HG03565 (cell line): ENCODE measurements around the gene C17orf113.
"Not testable (repeated sequence)": the region's sequence is repeated elsewhere in the genome, so short reads cannot be mapped to it uniquely, and the experiment has no call there.

Experiments
- ATAC-seq: cut with Tn5 transposase; IDR thresholded peaks from one replicate; pipeline ENCODE4 v1.9.1; 2021; ENCODE audit warnings: mild to moderate bottlenecking, moderate library complexity; ENCODE audit not compliant: unreplicated experiment

The C17orf113 gene

DNA sequence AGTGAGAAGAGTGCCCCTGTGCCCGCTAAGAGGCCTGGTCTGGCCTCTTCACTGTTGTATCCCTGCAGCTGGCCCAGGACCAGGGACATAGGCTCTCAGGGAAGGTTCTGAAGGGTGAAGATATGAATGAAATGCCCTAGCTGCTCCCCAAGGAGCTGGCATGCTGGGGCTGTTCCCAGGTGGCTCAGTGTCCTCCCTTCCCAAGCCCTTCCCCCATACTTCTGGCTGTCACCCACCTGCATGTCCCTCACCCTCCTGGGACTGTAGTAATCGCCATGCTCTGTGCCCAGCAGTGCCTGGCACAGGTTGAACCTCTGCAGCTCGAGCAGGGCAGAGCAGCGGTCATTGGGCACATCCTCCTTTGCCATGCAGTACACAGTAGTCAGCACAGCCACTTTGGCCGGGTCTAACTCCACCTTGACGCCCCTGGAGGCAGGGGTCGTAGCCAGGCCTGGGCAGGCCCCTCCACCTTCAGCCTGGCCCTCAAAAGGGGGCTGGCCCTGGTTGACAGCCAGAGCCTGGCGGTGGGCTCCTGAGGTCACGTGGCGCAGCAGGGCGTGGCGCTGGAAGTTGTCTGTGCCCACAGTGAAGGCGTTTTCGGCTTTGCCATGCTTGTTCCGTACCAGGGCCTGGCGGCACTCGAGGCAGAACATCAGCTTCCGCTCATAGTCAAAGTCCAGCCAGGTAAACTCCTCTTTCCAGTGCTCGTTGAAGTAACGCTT, 7.6 kb downstream of the C17orf113 start:
- ATAC-seq: no peak

DNA sequence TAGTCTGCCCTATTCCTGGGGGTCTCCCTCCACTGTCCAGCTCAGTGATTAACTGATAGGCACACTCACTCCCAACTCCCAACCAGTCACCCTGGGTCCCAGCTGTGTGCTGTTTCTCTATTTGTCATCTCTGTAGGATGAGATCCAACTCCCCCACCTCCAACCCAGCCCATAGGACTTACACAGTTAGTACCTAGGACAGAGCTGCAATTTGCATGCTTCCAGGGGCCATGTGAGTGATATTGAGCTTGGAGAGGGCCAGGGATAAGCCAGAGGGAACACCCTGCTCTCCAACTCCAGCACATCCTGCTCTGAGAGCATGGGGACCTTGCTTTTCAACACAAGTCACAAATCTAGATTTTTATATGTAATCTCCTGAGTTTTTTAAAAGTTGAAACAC, 8.8 kb downstream of the C17orf113 start:
- no peak for ATAC-seq

DNA sequence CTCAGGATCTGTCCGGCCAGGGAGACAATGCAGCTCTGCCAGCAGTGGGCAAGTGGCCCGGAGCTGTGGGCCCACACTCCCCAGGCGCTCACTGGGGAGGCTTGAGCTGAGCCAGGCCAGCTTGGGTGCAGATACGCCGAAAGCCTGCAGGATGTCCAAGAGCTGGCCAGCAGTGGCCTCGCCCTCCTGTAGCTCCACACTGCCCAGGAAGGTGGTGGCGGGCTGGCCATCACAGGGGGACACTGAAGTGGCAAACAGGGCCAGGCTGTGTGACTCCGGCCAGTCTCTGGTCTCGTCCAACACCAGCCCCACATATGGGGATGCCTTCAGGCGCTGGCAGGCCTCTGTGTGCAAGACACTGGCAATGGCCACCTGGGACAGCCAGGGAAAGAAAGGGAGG, 9.6 kb downstream of the C17orf113 start:
- no peak for ATAC-seq

DNA sequence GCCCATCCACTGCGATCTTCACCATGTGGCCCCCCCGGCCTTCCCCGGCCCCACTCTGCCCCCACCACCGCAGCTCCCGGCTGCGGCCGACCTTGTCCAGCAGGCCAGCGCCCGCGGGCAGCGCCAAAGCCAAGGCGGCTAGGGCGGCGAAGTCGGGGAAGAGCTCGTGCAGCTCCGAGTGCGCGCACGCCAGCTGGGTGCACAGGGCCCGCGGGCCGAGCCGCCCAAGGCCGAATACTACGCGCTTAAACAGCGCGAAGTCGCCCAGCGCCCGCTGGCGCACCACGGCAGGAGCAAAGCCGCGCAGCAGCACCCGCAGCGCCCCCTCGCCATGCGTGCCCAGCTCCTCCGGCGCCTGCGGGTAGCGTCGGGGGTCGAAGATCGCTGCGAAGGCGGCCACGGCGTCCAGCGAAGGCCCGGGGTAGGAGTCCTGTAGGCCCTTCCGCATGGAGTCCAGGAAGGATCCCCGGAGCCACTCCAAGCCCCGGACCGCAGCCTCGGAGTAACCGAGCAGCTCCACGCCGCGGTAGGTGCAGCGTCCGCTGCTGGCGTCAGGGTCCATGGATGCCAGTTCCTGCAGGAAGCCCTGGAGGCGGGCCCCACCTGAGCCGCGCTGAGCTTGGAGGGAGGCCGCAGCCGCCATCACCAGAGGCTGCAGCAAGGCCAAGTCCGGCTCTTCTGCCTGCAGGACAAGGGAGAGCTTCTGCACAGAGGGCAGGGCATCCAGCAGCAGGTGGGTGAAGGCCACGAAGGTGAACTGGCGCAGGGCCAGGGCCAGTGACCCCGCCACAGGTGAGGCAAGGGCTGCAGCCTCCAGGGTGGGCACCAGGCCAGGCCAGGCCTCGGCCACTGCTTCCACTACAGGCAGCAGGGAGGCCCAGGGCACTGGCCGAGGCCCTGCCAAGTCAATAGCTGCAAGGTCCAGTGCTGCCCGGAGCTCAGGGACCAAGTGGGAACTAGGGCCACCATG, 10.3 kb downstream of the C17orf113 start:
- no peak for ATAC-seq

DNA sequence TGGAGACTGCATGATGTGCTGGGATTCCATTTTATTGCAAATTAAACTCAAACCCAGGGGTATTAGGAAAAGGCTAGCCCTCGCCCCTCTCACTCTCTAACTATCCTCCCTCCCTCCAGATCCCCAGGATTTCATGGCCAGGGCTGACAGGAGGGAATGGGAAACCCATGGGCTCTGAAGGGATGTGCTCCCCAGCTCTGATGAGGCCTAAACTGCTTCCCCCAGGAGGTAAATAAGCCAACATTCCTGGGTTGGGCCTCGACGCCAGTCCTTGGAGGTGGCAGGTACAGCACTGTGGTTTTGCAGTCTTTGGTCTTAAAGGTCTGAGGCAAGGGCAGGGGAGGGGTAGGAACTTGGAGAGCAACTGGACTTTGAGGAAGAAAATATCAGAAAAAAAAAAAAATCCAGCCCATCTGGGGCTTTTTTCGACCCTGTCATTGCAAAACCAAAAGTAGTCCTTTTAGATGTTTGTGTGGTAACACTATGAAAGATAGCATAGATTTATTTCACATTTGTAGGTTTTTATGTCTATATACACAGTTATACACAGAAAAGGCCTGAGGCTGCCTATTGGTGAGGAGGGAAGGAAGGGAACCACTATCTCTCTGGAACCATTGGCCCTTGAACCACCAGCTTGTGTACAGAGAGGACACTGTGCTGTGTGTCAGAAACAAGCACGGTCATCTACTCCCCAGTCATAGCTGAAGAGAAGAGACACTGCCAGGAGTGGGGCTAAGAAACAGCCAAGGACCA, 12.0 kb downstream of the C17orf113 start:
- no peak for ATAC-seq

DNA sequence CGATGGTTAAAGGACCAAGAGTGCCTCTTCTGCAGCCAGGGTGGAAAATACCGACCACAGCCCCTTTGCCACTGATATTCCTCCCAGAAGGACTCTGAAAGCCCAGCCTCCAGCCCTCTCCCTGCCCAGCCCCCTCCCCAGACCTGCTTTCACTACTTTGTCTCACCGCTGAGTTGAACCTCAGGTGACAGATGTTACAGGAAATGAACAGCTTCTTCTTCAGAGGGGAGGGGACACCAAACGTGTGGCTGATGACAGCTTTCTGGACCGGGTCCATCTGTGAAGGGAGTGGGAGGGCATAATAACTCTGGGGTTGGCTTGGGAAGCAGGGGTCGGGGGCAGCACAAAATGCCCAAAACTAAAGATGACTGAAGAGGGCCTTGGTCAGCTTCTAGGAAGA, 16.3 kb downstream of the C17orf113 start:
- ATAC-seq: no peak

DNA sequence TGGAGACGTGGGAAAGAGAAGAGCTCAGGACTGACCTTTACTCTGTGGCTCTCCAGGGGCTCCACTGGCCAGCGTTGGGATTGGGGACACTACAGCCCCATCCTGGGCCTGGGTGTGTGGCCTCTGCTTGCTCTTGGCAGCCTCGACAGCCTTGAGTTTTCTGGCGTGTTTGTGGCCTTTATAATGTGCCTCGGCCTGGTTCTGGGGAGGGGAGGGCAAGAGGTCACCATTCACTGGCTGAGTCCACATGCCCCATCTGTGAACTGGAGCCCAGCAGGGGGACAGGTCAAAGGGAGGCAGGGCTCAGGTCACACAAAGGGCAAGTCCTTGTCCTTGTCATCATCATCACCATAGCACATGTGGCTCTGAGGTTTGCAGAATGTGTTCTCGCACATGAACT, 18.8 kb downstream of the C17orf113 start:
- ATAC-seq: no peak

DNA sequence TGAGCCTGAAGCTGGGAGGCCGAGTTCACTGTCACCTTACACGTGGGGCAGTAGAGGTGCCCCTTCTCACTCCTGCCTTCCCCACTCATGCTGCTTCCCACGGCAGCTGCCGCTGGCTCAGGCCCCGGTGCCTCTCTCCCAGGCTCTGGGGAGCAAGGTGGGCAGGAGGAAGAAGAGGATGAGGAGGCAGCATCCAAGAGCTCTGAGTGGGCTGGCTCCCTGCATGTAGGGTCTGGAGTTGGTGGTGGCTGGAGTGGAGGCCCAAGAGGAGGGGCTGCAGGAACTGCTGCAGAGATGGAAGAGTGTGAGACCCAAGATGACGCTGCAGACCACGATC, 21.6 kb downstream of the C17orf113 start:
- ATAC-seq: no peak

DNA sequence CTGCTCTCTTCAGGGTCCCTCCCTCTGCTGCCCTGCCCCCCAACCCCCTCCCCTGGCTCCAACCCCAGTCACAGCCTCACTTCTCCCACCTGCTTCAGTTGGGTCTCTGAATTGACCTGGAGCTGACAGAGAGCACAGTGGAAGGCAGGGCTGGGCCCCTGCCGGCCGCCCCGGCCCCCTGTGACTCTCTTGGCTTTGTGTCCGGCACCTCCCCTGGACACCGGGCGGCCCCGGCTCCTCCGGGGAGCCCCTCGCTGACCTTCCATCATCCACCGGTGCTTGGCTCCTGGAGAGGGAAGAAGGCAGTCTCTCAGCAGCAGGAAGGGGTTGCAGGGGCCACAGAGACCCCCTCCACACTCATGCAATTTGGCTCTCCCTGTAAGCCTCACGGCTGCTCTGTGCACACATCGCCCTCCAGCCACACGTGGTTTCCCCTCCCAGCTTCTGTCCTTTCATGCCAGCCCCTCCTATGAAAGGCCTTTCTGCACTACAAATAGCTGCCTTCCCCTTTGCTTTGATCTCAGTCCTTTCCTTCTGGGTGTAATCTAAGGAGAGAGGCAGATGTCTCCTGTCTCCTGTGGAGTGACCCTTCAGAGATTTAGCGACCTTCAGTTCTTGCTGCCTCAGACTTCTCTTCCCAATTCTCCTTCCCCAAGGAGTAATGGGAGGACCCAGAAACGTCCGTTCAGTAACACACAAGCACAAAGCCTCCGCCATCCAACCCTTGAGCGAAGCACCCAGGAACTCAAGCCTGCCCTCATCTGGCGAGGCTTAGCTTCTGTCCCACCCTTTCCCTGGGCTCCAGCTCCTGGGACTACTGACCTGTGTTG, 22.2 kb downstream of the C17orf113 start:
- ATAC-seq: no peak

DNA sequence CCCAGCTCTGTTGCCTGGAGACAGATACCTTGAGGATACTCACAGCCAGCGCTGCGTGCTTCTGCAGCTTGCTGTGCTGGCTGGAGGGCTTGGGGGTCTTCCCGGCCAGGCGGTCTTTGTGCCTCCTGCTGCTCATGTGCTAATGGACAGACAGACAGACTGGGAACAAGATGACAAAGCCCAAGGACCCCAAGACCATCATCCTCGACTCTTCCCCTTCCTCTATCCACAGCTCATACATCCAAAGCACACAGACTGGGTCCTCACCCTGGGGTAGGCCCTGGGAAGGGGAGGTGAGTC, 22.9 kb downstream of the C17orf113 start:
- ATAC-seq: no peak

DNA sequence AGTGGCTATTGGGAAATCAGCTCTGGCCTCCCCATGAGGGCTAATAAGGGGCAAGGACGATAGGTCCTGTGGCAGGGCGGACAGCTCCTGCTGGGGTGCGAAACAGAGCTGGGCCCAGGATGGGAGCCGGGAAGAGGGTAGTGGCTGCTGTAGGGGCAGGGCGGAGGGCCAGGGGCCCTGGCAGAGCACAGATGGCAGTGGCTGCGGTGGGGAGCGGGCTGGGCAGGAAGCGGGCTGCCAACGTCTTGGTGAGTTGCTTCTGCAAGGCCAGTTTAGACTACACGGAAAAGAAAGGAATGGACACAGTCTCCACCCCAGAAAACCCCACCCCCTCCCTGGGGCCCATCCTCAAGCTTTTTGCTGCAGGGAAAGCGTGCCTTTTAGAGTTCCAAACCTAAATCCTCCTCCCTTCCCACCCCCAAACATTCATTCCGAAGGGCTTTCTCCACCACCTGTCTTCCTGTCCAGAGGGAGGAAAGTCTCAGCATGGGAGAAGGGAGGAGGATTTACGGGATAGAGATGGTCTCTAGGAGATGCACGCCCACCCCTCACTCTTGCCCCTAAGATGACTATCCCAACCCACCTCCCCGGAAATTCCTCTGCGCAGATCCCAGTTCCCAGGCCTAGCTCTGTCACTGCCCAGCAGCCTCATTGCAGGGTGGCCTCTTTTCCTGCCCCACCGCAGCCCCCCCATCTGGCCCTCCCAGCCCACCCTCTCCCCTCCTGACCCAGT, 23.4 kb downstream of the C17orf113 start:
- no peak for ATAC-seq

DNA sequence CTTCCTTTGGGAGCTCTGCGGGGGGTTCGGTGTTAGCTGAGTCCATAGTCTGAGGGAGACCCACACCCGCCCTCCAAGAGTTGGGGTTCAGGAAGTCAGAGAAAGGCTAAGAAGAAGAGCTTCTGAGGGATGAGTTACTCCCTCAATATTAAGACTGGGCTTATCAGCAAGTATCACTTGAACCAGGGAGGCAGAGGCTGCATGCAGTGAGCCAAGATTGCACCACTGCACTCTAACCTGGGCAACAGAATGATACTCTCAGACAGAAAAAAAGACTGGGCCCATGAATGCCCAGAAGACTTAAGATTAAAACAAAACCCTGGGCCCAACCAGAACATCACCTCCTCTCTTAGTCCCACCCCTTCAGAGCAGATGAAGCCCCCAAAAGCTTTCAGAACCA, 24.5 kb downstream of the C17orf113 start:
- no peak for ATAC-seq

DNA sequence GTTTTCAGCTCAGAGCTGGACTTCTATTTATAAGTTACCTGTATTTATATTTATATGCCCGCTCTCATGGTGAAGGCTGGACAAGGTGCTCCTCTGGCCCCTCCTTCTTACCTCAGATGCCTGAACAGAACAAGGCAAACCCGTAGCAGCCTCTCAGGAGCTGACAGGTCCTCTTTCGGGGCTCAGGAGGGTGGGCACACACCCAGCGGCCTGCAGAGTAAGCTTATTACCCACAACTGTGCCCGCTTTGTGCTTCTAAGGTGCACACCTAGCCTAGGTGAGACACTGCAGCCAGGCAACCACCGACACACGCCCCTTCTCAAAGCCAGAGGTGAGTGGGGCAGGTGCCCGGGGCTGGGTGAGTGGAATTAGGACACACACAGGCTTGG, 25.2 kb downstream of the C17orf113 start:
- no peak for ATAC-seq

DNA sequence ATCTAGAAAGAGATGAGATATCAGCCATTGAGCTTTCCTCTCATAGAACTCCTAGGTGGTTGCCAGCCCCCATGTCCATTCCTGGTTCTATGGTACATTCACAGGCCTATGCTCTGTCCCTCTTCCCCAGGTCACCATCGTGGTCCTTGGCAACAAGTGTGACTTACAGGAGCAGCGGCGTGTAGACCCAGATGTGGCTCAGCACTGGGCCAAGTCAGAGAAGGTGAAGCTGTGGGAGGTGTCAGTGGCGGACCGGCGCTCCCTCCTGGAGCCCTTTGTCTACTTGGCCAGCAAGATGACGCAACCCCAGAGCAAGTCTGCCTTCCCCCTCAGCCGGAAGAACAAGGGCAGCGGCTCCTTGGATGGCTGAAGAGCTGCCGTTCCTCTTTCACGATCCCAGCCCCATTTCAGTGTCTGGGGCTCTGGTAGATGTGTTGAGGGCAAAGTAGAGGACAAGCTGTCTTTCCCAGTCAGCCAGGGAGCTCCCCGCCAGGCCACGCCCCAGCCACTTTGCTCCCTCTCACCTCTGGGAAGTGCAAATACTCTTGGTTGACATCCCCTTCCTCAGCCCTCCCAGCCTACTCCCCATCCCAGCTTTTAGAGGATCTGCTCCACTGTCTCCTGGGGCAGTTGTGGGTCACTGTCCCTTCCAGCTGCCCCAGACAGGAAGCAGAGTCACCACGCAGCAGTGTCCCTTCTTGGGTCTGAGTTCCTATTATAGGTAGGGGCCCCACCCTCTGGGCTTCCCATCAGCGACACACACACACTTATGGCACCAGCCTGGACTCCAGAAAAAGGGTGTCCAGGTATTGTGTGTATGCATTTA, 26.7 kb downstream of the C17orf113 start:
- ATAC-seq: no peak

DNA sequence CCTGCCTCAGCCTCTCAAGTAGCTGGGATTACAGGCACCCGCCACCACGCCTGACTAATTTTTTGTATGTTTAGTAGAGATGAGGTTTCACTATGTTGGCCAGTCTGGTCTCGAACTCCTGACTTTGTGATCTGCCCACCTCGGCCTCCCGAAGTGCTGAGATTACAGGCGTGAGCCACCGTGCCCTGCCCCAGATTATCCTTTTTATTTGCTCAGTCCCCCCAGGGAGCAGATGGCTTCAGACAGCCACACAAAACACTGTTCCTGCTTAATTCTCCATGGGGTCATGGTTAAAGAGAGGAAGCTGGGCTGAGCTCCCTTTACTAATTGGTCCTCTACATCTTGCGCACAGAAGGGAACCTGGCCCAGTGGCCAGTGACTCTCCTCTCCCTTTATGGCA, 29.6 kb downstream of the C17orf113 start:
- ATAC-seq: not testable (repeated sequence)

DNA sequence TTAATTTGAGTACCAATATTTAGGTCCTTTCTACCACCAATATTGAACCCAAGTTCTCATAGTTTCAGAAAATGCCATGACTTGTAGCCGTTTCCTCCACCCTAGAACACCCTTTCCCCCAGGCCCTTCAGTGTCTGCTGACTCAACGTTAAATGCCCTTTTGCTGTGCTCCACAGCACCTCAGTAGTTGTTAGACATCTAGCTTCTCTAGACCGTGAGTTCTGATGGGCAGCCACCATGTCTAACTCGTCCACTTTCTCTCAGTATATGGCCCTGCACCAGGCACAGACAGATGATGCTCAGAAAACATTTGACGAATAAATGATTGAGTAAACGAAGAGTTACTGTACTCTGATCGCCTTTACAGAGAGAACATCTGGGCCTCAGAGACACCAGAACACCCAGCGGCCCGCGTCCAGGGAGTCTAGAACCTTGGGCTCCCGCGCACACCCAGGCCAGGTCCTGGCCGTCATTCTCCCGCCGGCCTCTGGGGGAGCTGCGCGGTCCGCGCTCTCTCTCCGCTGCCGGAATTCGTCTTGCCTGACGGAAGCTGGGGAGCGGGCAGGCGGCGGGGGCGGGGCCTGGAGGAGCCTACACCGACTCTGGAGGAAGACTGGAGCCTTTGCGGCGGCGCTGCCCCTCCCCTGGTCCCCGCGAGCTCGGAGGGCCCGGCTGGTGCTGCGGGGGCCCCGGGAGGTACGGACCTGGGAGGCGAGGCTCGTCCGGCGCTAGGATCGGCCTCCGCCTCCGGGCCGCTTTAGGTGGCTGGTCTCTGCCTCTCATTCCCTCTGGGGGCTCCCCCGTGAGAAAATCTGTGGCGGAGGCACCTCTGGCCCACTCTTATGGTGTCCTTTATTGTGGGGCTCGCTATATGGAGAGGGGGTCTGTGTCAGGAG, 30.6 kb downstream of the C17orf113 start, which contains the start of gene NKIRAS2:
Gene NKIRAS2, plus strand, starts transcription at position 582 of the 896 bp plus-strand sequence. CDS start 1,488 bp downstream, outside the sequence.
- ATAC-seq: peak; percentile 37

DNA sequence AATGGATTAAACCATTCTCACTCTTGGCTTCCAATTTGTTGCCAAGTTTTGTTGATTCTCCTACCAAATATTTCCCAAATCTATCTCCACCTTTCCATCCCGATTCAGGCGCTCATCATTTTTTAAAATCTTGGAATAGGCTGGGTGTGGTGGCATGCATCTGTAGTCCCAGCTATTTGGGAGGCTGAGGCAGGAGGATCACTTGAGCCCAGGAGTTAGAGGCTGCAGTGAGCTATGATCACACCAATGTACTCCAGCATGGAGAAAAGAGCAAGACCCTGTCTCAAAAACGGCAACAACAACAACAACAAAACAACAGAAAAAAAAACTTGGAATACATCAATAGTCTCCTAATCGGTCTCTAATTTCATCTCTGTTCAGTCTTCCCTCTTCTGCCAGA, 31.4 kb downstream of the C17orf113 start:
- no peak for ATAC-seq

DNA sequence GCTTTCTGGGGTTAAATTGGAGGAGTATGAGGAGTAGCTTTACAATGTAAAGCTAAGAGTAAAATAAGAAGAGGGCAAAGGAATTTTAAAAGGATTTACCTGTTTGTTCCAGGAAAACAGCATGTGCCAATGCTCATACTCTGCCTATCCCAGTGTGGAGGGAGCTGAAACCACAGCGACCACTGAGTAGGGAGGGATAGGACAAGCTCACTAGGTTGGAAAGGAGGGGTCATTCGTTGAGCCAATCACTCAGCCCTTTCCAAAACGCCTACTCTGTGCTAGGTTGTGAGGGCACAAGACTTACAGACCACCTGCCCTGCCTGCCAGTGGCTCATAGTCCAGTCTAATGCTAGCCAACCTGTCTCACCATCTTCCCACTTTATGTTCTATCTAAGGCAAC, 32.1 kb downstream of the C17orf113 start:
- no peak for ATAC-seq
